ENCODE measurements around the gene NDUFA8.

NDUFA8 gene

GRCh38 chr9:122133984-122134535 is 25.5 kb downstream of the NDUFA8 start:
- DNase-seq, result no peak

GRCh38 chr9:122133263-122133983 is 26.2 kb downstream of the NDUFA8 start:
- no peak for DNase-seq

DNA sequence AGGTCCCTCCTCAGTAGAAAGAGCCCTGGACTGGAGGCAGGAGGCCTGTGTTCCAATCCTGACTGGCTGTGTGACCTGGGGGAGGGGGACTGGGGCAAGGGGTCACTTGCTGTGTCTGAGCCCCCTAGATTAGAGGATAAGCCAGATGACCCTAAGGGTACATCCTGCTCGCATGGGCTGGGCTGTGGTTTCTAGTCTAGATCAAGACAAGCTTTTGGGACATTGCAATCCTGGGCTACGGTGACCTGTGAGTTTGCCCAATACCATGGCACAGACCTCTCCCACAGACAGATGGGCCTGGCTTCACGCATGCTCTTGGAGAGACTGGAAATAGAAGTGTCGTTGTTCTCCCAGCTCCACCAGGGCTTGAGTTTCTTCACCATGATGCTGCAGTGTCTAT is 27.0 kb downstream of the NDUFA8 start:
- no peak for DNase-seq

DNA sequence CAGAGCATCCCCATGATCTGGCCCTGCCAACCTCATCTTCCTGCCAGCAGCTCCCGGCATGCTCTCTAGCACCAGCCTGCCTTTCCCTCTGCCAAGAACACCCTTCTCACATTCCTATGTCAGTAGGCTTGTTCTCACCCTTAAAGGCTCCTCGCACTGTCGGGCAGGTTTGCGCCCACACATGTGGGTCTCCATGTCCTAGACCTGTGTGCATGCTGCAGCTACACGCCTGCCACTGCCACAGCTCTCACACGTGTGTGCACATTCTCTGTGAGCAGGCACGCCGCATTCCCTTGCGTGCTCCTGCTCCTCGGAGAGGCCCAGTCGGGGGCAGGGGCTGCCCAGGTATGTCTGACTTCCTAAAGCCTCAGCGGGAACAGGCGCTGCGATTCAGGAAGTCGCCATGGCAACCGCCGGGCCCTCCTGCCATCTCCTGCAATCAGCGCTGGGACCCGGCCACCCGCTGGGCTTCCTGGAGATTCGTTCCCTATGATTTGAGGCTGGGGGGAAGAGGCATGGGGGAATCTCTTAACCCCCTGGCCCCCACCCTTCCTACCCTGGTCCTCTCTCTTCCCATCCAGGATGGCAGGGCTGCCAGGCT is 28.1 kb downstream of the NDUFA8 start:
- no peak for DNase-seq

- no peak for DNase-seq
Measured at GRCh38 chr9:122130837-122131236, 28.7 kb downstream of the NDUFA8 start.

GRCh38 chr9:122129969-122130368 is 29.6 kb downstream of the NDUFA8 start:
- no peak for DNase-seq

DNA sequence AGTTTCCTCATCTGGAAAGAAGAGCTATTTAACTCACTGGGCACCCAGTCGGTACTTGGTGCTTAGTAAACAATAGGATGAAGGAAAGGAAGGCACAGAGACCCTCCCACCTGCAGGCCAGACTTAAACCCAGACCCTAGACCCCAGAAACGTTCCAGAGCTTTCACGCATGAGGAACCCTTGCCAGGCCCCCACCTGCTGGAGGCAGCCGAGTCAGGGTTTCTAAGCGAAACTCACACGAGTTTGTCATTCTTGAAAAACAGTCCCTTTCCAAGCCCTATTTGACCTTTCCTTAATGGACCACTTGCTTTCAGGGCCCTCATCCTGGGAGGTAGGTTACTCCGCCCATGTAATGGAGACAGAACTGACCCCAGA is 30.6 kb downstream of the NDUFA8 start:
- no peak for DNase-seq

- DNase-seq, result no peak
Measured at GRCh38 chr9:122128007-122128968, 31.3 kb downstream of the NDUFA8 start.

GRCh38 chr9:122127396-122127798 is 32.2 kb downstream of the NDUFA8 start:
- DNase-seq, result no peak

GRCh38 chr9:122126331-122127261 is 33.0 kb downstream of the NDUFA8 start:
- DNase-seq, result no peak

DNA sequence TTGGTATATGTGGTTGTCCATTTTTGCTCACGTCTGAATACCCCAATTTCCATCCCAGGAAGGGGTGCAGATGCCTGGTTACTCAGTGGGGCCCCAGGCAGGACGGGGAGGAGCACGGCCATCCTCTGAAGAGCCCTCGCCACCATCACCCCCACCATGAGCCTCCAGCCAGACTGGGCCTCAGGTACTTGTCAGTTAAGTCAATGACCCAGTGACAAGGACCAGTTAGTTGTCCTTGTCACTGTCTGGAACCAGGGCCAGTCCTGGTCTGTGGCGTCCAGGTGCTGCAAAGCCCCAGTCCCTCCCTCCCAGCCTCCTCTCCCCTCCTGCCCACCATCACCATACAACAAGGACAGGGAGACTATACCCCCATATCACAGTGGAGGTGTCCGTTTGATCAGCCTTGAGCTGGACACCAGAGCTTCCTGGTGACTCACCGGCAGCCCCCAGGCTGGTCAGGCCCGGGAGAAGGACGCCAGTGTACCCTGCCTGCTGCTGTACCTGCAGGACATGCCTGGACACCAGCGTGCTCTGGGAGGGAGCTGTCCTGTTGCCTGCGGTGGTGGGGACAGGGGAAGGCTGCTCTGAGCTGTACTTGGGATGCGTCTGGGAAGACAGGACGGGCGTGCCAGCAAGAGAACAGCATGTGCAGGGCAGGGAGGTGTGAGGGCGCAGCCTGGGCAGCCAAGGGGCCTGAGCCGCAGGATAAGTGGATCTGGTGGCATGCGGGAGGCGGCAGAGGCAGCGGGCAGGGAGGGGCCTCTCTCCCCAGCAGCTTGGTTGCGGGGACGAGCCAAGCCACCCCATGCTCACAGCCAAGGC is 33.9 kb downstream of the NDUFA8 start:
- DNase-seq, result no peak

- peak; percentile 75 for DNase-seq
Measured at GRCh38 chr9:122125158-122125508, 34.4 kb downstream of the NDUFA8 start.

- DNase-seq, result no peak
Measured at GRCh38 chr9:122124528-122124927, 35.1 kb downstream of the NDUFA8 start.

- DNase-seq, result no peak
Measured at GRCh38 chr9:122124048-122124447, 35.5 kb downstream of the NDUFA8 start.

DNA sequence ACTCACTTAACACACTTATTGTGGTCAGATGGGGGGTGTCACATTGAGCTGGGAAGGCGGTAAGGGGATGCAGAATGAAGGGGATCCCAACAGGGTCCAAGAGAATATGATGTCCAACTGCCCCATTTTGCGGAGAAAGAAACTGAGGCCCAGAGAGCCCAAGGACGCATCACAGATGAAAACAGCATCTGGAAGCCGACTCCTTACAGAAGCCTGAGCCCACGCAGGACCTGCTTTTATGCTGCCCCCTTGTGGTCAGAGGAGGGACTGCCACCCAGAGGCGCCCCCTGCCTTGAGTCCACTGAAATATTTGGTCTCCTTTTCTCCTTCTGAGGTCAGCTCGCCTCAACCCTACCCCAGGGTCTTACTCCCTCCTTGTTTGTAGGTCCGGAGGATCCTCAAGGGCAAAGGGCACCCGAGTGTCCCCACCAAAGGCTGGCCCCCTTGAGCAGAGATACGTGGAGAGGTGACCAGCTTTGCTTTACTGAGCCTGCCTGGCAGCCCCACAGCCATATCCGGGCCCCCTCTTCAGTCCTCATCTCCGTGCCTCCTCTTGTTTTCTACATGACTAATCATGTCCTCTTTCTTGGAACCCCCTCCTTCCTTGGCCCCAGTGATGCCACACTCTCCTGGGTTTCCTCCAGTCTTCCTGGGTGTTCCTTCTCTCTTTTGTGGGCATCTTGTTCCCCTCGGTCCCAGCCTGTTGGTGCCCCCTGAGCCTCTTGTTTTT is 36.5 kb downstream of the NDUFA8 start:
- DNase-seq, result peak; percentile 69

GRCh38 chr9:122122468-122122867 is 37.1 kb downstream of the NDUFA8 start:
- no peak for DNase-seq

- DNase-seq, result no peak
Measured at GRCh38 chr9:122121931-122122330, 37.6 kb downstream of the NDUFA8 start.

DNA sequence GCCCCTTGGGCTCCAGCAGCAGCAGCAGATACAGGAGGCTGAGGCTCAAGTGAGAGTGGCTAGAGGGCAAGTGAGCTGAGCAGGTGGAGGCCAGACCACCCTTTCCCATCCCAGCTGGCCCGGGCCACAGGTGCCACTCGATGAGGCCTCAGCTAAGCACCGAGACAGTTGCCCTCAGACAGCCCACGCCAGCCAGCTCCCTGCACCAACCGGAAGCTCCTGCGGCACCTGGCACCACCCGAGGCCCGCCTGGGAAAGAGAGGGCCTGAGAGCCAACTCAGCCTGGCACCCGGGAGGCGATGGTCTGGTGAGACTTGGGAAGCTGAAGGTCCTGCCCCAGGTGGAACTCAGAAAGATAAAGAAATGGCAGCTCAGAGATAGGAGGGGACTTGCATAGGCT is 38.2 kb downstream of the NDUFA8 start:
- no peak for DNase-seq

- no peak for DNase-seq
Measured at GRCh38 chr9:122120316-122121071, 39.1 kb downstream of the NDUFA8 start.

DNA sequence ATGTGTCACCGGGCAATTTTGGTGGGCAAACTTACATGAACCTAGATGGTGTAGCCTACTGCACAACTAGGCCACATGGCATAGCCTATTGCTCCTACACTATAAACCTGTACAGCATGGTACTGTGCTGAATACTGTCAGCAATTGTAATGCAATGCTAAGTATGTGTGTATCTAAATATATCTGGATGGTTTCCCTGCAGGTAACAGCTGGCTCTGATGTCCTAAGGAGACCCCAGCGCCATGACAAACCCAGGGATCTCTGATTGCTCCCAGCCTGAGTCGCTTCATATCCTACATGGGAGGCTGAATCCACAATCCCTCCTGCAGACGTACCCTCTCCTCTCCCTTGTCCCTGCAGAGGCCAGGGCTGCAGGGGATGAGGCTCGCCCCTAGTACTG is 39.9 kb downstream of the NDUFA8 start:
- DNase-seq, result no peak
